GM23248 (cell line): ENCODE data around the gene NUP98.

Experiments used
- EZH2 ChIP-seq: fragments of 200-600 bp; sonication (generic); IDR thresholded peaks from 2 replicates; pipeline ENCODE4 v1.6.1; 2018; ENCODE audit warnings: antibody characterized with exemption, mild to moderate bottlenecking; ENCODE audit not compliant: insufficient read depth, poor library complexity, severe bottlenecking
- EZH2phosphoT487 ChIP-seq: fragments of 200-600 bp; sonication (generic); IDR thresholded peaks from 2 replicates; pipeline ENCODE4 v1.6.1; 2018; ENCODE audit warnings: antibody characterized with exemption, moderate library complexity, mild to moderate bottlenecking, low read depth; ENCODE audit not compliant: insufficient read depth

GRCh38 chr11:3641191-3641590 lies 156.2 kb downstream of the NUP98 start:
- TF ChIP-seq EZH2phosphoT487, result no peak
- no peak for TF ChIP-seq EZH2
